DND-41 (cell line): ENCODE data around the gene CDT1.

ENCODE experiments used
- ATAC-seq: fragments of 200-7000 bp; cut with Tn5 transposase; 3 replicates; pipeline ENCODE4 v1.9.1; 2021; ENCODE audit warnings: low read depth; ENCODE audit not compliant: insufficient read depth
- DNase-seq: peaks from one replicate; pipeline ENCODE4 v3.0.0-alpha.2; 2020
- H2AFZ ChIP-seq: 2 replicates; pipeline ENCODE4 v1.6.0; 2012; ENCODE audit warnings: low read depth, low read length
- H3K27ac ChIP-seq: 2 replicates; pipeline ENCODE4 v1.5.1; 2012; ENCODE audit warnings: low read length, inconsistent platforms
- H3K27me3 ChIP-seq: fragments of 200-600 bp; sonication (generic); 2 replicates; pipeline ENCODE4 v1.6.0; 2012; ENCODE audit warnings: low read length, mild to moderate bottlenecking, inconsistent platforms; ENCODE audit not compliant: insufficient read depth, poor library complexity
- H3K36me3 ChIP-seq: 2 replicates; pipeline ENCODE4 v1.5.1; 2012; ENCODE audit warnings: low read length, inconsistent platforms; ENCODE audit not compliant: insufficient read depth
- H3K4me1 ChIP-seq: 2 replicates; pipeline ENCODE4 v1.5.1; 2012; ENCODE audit warnings: mild to moderate bottlenecking, low read length; ENCODE audit not compliant: insufficient read depth
- H3K4me2 ChIP-seq: 2 replicates; pipeline ENCODE4 v1.6.0; 2012; ENCODE audit warnings: mild to moderate bottlenecking, moderate library complexity, low read length, inconsistent platforms; ENCODE audit not compliant: insufficient read depth
- H3K4me3 ChIP-seq, 2 experiments: fragments of 200-600 bp in 1 of 2; shearing (Covaris generic) in 1 of 2; 2 replicates each; pipeline ENCODE4 v1.5.1; 2012 to 2016; ENCODE audit warnings: inconsistent platforms in 2 of 2, low read length in 2 of 2, mild to moderate bottlenecking in 2 of 2, low read depth in 1 of 2, moderate library complexity in 1 of 2
- H3K79me2 ChIP-seq: 2 replicates; pipeline ENCODE4 v1.6.0; 2012; ENCODE audit warnings: low read length, inconsistent platforms; ENCODE audit not compliant: insufficient read depth
- H3K9ac ChIP-seq: 2 replicates; pipeline ENCODE4 v1.6.0; 2012; ENCODE audit warnings: low read depth, mild to moderate bottlenecking, inconsistent platforms, low read length, moderate library complexity
- H3K9me3 ChIP-seq: 2 replicates; pipeline ENCODE4 v1.5.1; 2012; ENCODE audit warnings: low read length, moderate library complexity, mild to moderate bottlenecking, inconsistent platforms; ENCODE audit not compliant: insufficient read depth, severe bottlenecking
- H4K20me1 ChIP-seq: 2 replicates; pipeline ENCODE4 v1.6.0; 2012; ENCODE audit warnings: low read length; ENCODE audit not compliant: insufficient read depth
- EZH2 ChIP-seq: IDR thresholded peaks from 3 replicates; pipeline ENCODE4 v1.6.1; 2012; ENCODE audit warnings: borderline replicate concordance, low read depth, mild to moderate bottlenecking, moderate library complexity, low read length, inconsistent platforms; ENCODE audit not compliant: severe bottlenecking
- TF ChIP-seq, protein P1 (sequence below): IDR thresholded peaks from 2 replicates; pipeline ENCODE4 v1.5.1; 2012; ENCODE audit warnings: borderline replicate concordance, low read length, moderate library complexity, mild to moderate bottlenecking; ENCODE audit not compliant: poor library complexity, severe bottlenecking; ENCODE audit errors: extremely low read depth

CDT1 gene

DNA sequence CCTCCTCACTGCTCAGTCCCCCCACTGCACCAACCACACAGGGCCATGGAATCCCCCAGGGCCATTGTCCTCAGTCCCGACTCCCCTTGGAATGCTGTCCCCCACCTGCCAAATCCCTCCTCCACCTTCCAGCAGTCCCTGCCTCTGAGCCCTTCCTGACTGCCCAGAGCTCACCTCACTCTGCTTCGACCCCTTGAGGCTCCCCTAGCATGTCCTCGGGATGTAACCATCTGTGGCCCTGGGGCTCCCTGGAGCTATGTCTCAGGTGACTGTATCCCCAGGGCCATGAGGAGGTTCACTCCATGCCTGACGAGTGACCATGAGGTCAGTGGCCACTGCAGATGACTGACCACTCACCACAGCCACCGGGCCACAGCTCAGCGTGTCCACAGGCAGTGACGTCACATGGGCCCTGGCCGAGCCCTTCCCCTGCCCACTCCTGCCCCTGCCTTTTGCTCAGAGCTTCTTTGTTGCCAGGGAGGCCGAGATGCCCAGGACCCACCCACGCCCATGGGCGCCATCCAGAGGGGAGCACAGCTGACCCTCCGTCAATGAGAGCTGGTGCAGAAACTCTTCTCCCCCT, 10.8 kb upstream of the CDT1 start:
- H4K20me1 ChIP-seq = no peaks in the 10 kb centered on the region
- H3K36me3 ChIP-seq = no peaks in the 10 kb centered on the region
- H3K9me3 ChIP-seq = no peaks in the 10 kb centered on the region
- no peaks in the 10 kb centered on the region for H3K79me2 ChIP-seq
- H3K27ac ChIP-seq = peak overlapping the region; percentile 66
- H3K9ac ChIP-seq = 0 out of 2 replicates have a peak overlapping the region, but pooled peaks have one; percentile 10
- TF ChIP-seq, protein P1, sequence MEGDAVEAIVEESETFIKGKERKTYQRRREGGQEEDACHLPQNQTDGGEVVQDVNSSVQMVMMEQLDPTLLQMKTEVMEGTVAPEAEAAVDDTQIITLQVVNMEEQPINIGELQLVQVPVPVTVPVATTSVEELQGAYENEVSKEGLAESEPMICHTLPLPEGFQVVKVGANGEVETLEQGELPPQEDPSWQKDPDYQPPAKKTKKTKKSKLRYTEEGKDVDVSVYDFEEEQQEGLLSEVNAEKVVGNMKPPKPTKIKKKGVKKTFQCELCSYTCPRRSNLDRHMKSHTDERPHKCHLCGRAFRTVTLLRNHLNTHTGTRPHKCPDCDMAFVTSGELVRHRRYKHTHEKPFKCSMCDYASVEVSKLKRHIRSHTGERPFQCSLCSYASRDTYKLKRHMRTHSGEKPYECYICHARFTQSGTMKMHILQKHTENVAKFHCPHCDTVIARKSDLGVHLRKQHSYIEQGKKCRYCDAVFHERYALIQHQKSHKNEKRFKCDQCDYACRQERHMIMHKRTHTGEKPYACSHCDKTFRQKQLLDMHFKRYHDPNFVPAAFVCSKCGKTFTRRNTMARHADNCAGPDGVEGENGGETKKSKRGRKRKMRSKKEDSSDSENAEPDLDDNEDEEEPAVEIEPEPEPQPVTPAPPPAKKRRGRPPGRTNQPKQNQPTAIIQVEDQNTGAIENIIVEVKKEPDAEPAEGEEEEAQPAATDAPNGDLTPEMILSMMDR = no peak
- no peak for TF ChIP-seq EZH2
- peaks cover 49% of the 10 kb centered on the region for H3K4me1 ChIP-seq
- no peak for ATAC-seq
- DNase-seq = no peak
- H3K4me3 ChIP-seq = no peak overlapping the region
- no peaks in the 10 kb centered on the region for H3K27me3 ChIP-seq
- H3K4me2 ChIP-seq = no peak overlapping the region
- no peak overlapping the region for H2AFZ ChIP-seq

DNA sequence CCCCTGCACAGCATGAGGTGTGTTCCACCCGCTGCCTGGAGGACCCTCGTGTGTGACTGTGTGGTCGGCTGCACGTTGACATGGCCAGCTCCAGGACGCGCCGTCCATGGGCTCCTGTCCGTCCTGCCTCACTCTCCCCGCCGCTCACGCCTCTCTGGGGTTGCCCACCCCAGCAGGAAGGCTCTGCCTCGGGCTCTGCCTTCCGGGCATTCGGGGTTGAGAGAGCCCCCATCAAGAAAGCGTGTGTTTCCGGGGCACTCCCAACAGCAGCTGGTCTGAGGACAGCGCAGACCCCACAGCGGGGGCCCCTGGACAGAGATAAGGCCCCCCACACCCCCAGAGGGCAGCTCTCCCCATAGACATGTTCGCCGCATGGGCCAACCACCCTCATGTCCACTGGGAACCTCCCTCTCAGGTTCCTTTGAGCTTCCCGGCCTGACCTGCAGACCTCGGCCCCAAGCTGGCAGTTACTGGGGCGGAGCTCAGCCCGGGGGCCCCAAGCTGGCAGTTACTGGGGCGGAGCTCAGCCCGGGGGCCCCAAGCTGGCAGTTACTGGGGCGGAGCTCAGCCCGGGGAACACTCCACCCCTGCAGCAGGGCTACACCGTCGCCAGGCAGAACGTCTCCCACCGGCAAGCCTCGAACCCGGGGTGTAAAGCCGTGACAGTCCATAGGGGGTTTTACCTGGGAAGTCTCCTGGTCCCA, 10.2 kb upstream of the CDT1 start:
- H3K27me3 ChIP-seq = no peaks in the 10 kb centered on the region
- TF ChIP-seq EZH2 = no peak
- TF ChIP-seq, protein P1 = no peak
- H3K27ac ChIP-seq = peak overlapping the region; percentile 66; the same call in 1 of the 2 replicates
- peaks cover 52% of the 10 kb centered on the region for H3K4me1 ChIP-seq
- H3K79me2 ChIP-seq = peaks cover 3% of the 10 kb centered on the region; the same call in 1 of the 2 replicates
- peak; percentile 80 for DNase-seq
- H4K20me1 ChIP-seq = no peaks in the 10 kb centered on the region
- H3K9ac ChIP-seq = no peak overlapping the region
- no peak overlapping the region for H3K4me2 ChIP-seq
- no peak overlapping the region for H3K4me3 ChIP-seq
- no peaks in the 10 kb centered on the region for H3K36me3 ChIP-seq
- H2AFZ ChIP-seq = no peak overlapping the region
- peak; percentile 61 for ATAC-seq
- no peaks in the 10 kb centered on the region for H3K9me3 ChIP-seq

DNA sequence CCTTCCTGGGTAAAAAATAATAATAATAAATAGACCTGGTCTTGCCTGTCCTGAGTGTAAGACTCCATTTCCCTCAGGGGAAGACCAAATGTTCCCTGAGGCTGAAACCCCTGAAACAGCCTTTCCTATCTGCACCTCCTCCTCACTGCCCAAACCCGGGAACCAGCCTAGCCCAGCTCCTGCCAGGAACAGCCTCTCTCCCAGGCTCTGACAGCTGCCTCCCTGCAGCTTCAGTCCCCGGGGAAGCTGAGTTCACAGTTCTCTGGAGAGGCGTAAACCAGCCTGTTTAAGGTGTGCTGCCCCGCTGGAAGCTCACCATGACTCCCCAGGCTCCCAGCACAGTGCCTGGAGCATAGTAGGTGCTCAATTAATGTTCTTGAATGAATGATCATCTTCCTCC, 7.3 kb upstream of the CDT1 start:
- Histone ChIP-seq H3K36me3 (peaks cover 16% of the 10 kb centered on the region), H3K27ac (no peak overlapping the region), H3K27me3 (no peaks in the 10 kb centered on the region), H3K9me3 (no peaks in the 10 kb centered on the region), H3K4me2 (no peak overlapping the region), H3K4me3 (no peak overlapping the region), H3K9ac (no peak overlapping the region), H3K79me2 (peaks cover 11% of the 10 kb centered on the region), H3K4me1 (peaks cover 62% of the 10 kb centered on the region), H2AFZ (no peak overlapping the region), H4K20me1 (no peaks in the 10 kb centered on the region; the same call in 1 of the 2 replicates)
- DNase-seq (no peak), ATAC-seq (no peak)
- TF ChIP-seq, protein P1 = no peak
- no peak for TF ChIP-seq EZH2
